HEK293 (cell line): ENCODE measurements around the gene ASPDH.

Experiments used
- BCL11A ChIP-seq: fragments of 450-650 bp; formaldehyde crosslinking; IDR thresholded peaks from 2 replicates; pipeline ENCODE4 v1.5.1; 2016; ENCODE audit warnings: low read depth, missing biosample characterization, missing genetic modification characterization
- KLF10 ChIP-seq: fragments of 450-650 bp; IDR thresholded peaks from 2 replicates; pipeline ENCODE4 v1.5.1; 2018; ENCODE audit warnings: missing biosample characterization, mild to moderate bottlenecking, missing genetic modification characterization
- KLF16 ChIP-seq: fragments of 450-650 bp; formaldehyde crosslinking; IDR thresholded peaks from 2 replicates; pipeline ENCODE4 v1.5.1; 2017; ENCODE audit warnings: missing biosample characterization, missing genetic modification characterization
- PRDM6 ChIP-seq: fragments of 450-650 bp; formaldehyde crosslinking; IDR thresholded peaks from 2 replicates; pipeline ENCODE4 v1.5.1; 2017; ENCODE audit warnings: missing biosample characterization, missing genetic modification characterization
- REPIN1 ChIP-seq: fragments of 450-650 bp; formaldehyde crosslinking; IDR thresholded peaks from 2 replicates; pipeline ENCODE4 v1.5.1; 2017; ENCODE audit warnings: missing biosample characterization, missing genetic modification characterization, low read depth
- SP2 ChIP-seq: fragments of 450-650 bp; formaldehyde crosslinking; IDR thresholded peaks from 2 replicates; pipeline ENCODE4 v1.5.1; 2016; ENCODE audit warnings: missing biosample characterization, missing genetic modification characterization
- ZBTB11 ChIP-seq: fragments of 450-650 bp; formaldehyde crosslinking; conservative IDR thresholded peaks from 2 replicates; pipeline ENCODE4 v1.5.1; 2016; ENCODE audit warnings: low read depth, missing biosample characterization, missing genetic modification characterization
- ZBTB17 ChIP-seq: fragments of 450-650 bp; formaldehyde crosslinking; IDR thresholded peaks from 2 replicates; pipeline ENCODE4 v1.5.1; 2016; ENCODE audit warnings: missing biosample characterization, missing genetic modification characterization
- ZBTB21 ChIP-seq: fragments of 450-650 bp; formaldehyde crosslinking; IDR thresholded peaks from 2 replicates; pipeline ENCODE4 v1.5.1; 2017; ENCODE audit warnings: missing biosample characterization, missing genetic modification characterization
- ZBTB6 ChIP-seq: fragments of 450-650 bp; formaldehyde crosslinking; IDR thresholded peaks from 2 replicates; pipeline ENCODE4 v1.5.1; 2017; ENCODE audit warnings: missing biosample characterization, missing genetic modification characterization
- ZBTB8A ChIP-seq: fragments of 450-650 bp; formaldehyde crosslinking; IDR thresholded peaks from 2 replicates; pipeline ENCODE4 v1.5.1; 2016; ENCODE audit warnings: missing biosample characterization, missing genetic modification characterization
- ZFP3 ChIP-seq: fragments of 450-650 bp; formaldehyde crosslinking; IDR thresholded peaks from 2 replicates; pipeline ENCODE4 v1.5.1; 2016; ENCODE audit warnings: low read depth, missing biosample characterization, missing genetic modification characterization
- ZNF2 ChIP-seq: fragments of 450-650 bp; formaldehyde crosslinking; IDR thresholded peaks from 2 replicates; pipeline ENCODE4 v1.5.1; 2016; ENCODE audit warnings: missing biosample characterization, missing genetic modification characterization
- ZNF239 ChIP-seq: fragments of 450-650 bp; formaldehyde crosslinking; IDR thresholded peaks from 2 replicates; pipeline ENCODE4 v1.5.1; 2016; ENCODE audit warnings: missing biosample characterization, missing genetic modification characterization
- ZNF426 ChIP-seq: fragments of 450-650 bp; formaldehyde crosslinking; IDR thresholded peaks from 2 replicates; pipeline ENCODE4 v1.5.1; 2017; ENCODE audit warnings: missing biosample characterization, missing genetic modification characterization, mild to moderate bottlenecking, inconsistent platforms, moderate library complexity
- ZNF514 ChIP-seq: fragments of 450-650 bp; formaldehyde crosslinking; IDR thresholded peaks from 2 replicates; pipeline ENCODE4 v1.5.1; 2016; ENCODE audit warnings: missing biosample characterization, missing genetic modification characterization
- ZNF560 ChIP-seq: fragments of 450-650 bp; formaldehyde crosslinking; IDR thresholded peaks from 2 replicates; pipeline ENCODE4 v1.5.1; 2017; ENCODE audit warnings: missing biosample characterization, missing genetic modification characterization, borderline replicate concordance
- ZNF561 ChIP-seq: fragments of 450-650 bp; IDR thresholded peaks from 2 replicates; pipeline ENCODE4 v1.5.1; 2018; ENCODE audit warnings: missing biosample characterization, missing genetic modification characterization, borderline replicate concordance
- ZNF580 ChIP-seq: fragments of 450-650 bp; formaldehyde crosslinking; IDR thresholded peaks from 2 replicates; pipeline ENCODE4 v1.5.1; 2016; ENCODE audit warnings: missing biosample characterization, missing genetic modification characterization
- ZNF610 ChIP-seq: fragments of 450-650 bp; formaldehyde crosslinking; IDR thresholded peaks from 2 replicates; pipeline ENCODE4 v1.5.1; 2016; ENCODE audit warnings: missing biosample characterization, missing genetic modification characterization, borderline replicate concordance
- ZNF624 ChIP-seq: fragments of 450-650 bp; formaldehyde crosslinking; IDR thresholded peaks from 2 replicates; pipeline ENCODE4 v1.5.1; 2017; ENCODE audit warnings: missing biosample characterization, missing genetic modification characterization
- ZNF654 ChIP-seq: fragments of 450-650 bp; formaldehyde crosslinking; IDR thresholded peaks from 2 replicates; pipeline ENCODE4 v1.5.1; 2016; ENCODE audit warnings: low read depth, missing biosample characterization, missing genetic modification characterization
- ZNF658 ChIP-seq: fragments of 450-650 bp; formaldehyde crosslinking; IDR thresholded peaks from 2 replicates; pipeline ENCODE4; 2016; ENCODE audit warnings: missing biosample characterization, missing genetic modification characterization
- ZNF670 ChIP-seq: fragments of 450-650 bp; formaldehyde crosslinking; IDR thresholded peaks from 2 replicates; pipeline ENCODE4 v1.5.1; 2016; ENCODE audit warnings: missing biosample characterization, missing genetic modification characterization, low read depth
- ZNF76 ChIP-seq: fragments of 450-650 bp; formaldehyde crosslinking; IDR thresholded peaks from 2 replicates; pipeline ENCODE4; 2016; ENCODE audit warnings: low read depth, missing biosample characterization, missing genetic modification characterization, borderline replicate concordance
- ZNF843 ChIP-seq: fragments of 450-650 bp; formaldehyde crosslinking; IDR thresholded peaks from 2 replicates; pipeline ENCODE4 v1.5.1; 2016; ENCODE audit warnings: missing biosample characterization, missing genetic modification characterization
- ZSCAN30 ChIP-seq: fragments of 450-650 bp; IDR thresholded peaks from 2 replicates; pipeline ENCODE4 v1.5.1; 2018; ENCODE audit warnings: missing biosample characterization, mild to moderate bottlenecking, missing genetic modification characterization, moderate library complexity
- ZXDB ChIP-seq: fragments of 450-650 bp; formaldehyde crosslinking; IDR thresholded peaks from 2 replicates; pipeline ENCODE4 v1.5.1; 2016; ENCODE audit warnings: missing biosample characterization, missing genetic modification characterization
- TF ChIP-seq, protein P1 (sequence below): fragments of 450-650 bp; formaldehyde crosslinking; IDR thresholded peaks from 2 replicates; pipeline ENCODE4 v1.5.1; 2016; ENCODE audit warnings: missing biosample characterization, missing genetic modification characterization
- TF ChIP-seq, protein P2 (sequence below): fragments of 450-650 bp; formaldehyde crosslinking; IDR thresholded peaks from 2 replicates; pipeline ENCODE4 v1.5.1; 2016; ENCODE audit warnings: missing biosample characterization, missing genetic modification characterization

The ASPDH gene

GRCh38 chr19:50537769-50538230 is 24.1 kb upstream of the ASPDH start (continued):
- TF ChIP-seq, protein P1, sequence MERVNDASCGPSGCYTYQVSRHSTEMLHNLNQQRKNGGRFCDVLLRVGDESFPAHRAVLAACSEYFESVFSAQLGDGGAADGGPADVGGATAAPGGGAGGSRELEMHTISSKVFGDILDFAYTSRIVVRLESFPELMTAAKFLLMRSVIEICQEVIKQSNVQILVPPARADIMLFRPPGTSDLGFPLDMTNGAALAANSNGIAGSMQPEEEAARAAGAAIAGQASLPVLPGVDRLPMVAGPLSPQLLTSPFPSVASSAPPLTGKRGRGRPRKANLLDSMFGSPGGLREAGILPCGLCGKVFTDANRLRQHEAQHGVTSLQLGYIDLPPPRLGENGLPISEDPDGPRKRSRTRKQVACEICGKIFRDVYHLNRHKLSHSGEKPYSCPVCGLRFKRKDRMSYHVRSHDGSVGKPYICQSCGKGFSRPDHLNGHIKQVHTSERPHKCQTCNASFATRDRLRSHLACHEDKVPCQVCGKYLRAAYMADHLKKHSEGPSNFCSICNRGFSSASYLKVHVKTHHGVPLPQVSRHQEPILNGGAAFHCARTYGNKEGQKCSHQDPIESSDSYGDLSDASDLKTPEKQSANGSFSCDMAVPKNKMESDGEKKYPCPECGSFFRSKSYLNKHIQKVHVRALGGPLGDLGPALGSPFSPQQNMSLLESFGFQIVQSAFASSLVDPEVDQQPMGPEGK (tag by site-specific recombination), result 0 out of 2 replicates have a peak, but pooled peaks have one; percentile 13
- TF ChIP-seq ZBTB21 (tag by site-specific recombination) (no peak), ZNF658 (no peak), ZNF2 (0 out of 2 replicates have a peak, but pooled peaks have one; percentile 22), ZNF239 (no peak), PRDM6 (tag by site-specific recombination) (no peak), ZBTB11 (tag by site-specific recombination) (no peak), ZNF624 (tag by site-specific recombination) (no peak), ZSCAN30 (tag by site-specific recombination) (peak; percentile 100), KLF10 (tag by site-specific recombination) (no peak), ZBTB17 (tag by site-specific recombination) (peak; percentile 39; the same call in 1 of the 2 replicates), ZNF426 (no peak), ZNF610 (tag by site-specific recombination) (no peak), REPIN1 (tag by site-specific recombination) (no peak), ZNF76 (tag by site-specific recombination) (no peak), ZNF560 (tag by site-specific recombination) (no peak), ZXDB (tag by site-specific recombination) (peak; percentile 39; the same call in 1 of the 2 replicates), KLF16 (tag by site-specific recombination) (peak; percentile 41; the same call in 1 of the 2 replicates), ZNF670 (tag by site-specific recombination) (no peak), ZNF654 (tag by site-specific recombination) (peak; percentile 77), ZNF580 (tag by site-specific recombination) (peak; percentile 75; the same call in 1 of the 2 replicates), ZNF561 (tag by site-specific recombination) (no peak), ZBTB8A (no peak), ZNF514 (tag by site-specific recombination) (no peak), SP2 (no peak), ZFP3 (tag by site-specific recombination) (no peak), ZBTB6 (tag by site-specific recombination) (no peak), ZNF843 (tag by site-specific recombination) (no peak), BCL11A (tag by site-specific recombination) (0 out of 2 replicates have a peak, but pooled peaks have one; percentile 34)
- TF ChIP-seq, protein P2, sequence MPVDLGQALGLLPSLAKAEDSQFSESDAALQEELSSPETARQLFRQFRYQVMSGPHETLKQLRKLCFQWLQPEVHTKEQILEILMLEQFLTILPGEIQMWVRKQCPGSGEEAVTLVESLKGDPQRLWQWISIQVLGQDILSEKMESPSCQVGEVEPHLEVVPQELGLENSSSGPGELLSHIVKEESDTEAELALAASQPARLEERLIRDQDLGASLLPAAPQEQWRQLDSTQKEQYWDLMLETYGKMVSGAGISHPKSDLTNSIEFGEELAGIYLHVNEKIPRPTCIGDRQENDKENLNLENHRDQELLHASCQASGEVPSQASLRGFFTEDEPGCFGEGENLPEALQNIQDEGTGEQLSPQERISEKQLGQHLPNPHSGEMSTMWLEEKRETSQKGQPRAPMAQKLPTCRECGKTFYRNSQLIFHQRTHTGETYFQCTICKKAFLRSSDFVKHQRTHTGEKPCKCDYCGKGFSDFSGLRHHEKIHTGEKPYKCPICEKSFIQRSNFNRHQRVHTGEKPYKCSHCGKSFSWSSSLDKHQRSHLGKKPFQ (tag by site-specific recombination), result no peak
